GM19238 (cell line): ENCODE results near the gene OPCML.

Experiments used
- DNase-seq: peaks from one replicate; pipeline ENCODE4 v3.0.0; 2011; ENCODE audit warnings: low spot score; ENCODE audit not compliant: insufficient read length

OPCML gene

DNA sequence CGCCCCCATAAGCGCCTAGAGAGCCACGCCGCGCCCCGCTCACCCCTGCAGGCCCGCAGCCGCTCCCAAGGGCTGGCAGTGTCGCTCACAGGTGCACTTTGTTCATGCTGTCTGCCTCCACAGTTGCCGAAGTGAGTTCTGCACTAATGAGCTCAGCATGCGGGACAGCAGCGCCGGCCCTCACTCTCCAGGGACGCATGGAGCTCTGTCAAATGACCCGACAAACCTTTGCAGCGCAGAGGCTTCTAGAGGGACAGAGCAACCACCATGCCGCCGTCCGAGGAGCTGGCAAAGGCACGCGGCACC, 170.7 kb downstream of the OPCML start:
- DNase-seq = no peak

- no peak for DNase-seq
Observed at GRCh38 chr11:133360860-133361688, 171.2 kb downstream of the OPCML start.

DNA sequence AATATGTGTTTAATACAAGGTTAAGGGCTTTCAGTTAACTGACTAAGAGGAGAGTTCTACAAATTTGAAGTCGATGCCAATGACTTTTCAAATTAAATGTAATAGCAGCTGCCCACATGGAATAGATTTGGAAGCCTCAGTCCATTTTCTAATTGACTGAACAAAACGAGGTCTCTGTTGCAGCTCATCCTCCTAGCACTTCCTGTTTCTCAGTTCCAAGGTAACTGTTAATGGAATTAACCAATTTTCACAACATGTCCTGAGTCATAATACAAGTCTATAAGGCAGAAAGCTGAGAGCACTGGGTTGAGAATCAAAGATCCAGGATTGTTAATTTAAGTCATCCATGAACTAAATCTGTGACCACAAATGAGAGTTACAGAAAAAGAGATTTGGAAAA, 177.2 kb downstream of the OPCML start:
- DNase-seq = no peak

GRCh38 chr11:133354069-133354468, 178.2 kb downstream of the OPCML start:
- no peak for DNase-seq

DNA sequence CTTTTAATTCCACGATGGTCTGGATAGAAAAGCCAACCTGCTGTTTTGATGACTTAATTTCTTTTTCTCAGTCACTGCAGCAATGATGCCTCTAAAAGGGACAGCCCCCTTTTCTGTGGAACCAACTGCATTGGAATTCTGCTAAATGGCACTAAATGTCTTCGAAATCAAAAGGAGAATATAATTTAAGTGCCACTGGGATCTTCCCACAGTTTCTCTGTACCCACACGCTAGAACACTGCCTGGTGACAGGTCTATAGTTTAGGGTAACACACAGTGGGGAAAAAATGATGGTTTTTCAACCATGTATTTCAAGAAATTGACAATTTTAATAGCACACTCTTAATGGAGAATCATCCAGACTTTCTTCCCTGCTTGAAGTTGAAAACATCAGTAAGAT, 182.3 kb downstream of the OPCML start:
- DNase-seq = no peak

DNA sequence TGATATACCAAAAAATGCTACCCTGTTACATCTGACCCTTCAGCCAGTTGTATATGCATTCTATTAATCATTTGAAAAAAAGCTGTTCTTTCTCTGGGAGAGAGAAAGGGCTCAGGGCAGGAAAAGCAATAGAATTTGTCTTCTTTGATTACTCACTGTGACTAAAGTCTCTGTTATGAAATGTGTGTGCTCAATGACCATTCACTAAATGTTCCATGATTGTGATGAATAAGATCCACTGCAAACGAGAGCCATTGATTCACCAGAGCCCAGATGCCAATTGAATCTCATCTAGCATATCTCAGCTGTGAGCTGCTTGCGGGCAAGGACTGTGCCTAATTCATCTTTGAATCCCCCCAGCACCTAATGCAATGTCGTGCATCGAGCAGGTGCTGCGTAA, 184.3 kb downstream of the OPCML start:
- no peak for DNase-seq

DNA sequence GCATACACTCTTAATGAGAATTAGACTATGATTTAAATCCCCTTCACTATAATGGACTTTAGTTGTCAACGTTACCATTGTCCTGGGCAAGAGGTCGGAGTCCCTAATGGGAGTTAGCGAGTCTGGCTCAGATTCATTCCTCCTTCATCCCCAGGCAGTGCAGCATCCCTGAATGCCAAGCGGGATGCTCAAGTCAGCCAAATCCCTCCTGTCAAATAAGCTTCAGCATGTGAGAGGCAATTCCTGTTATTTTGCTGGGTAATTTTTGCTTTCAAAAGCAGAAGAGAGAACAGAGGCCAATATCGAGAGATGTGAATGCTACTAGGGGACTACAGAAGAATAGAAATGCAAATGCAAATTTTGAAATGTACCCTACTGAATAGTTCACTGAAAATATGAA, 186.2 kb downstream of the OPCML start:
- no peak for DNase-seq

DNA sequence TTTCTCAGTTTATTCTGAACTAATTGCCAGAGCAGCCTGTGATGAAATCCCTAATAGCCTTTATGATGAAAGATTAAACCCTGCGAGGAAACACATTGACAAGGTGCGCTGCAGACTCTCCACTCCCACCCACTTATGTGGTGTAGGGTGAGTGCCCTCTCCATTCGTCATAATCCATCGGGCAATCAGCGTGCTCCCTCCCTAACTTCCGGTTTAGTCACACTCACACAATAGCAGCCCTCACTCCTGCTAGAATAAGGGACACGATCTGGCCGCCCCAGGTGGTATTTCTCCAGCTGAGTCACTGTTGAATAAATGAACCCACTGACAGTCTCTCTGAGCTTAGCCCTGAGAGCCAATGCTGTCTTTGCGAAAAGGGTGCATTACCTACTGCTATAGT, 188.3 kb downstream of the OPCML start:
- DNase-seq = no peak

GRCh38 chr11:133339495-133340140, 192.7 kb downstream of the OPCML start:
- DNase-seq = no peak

DNA sequence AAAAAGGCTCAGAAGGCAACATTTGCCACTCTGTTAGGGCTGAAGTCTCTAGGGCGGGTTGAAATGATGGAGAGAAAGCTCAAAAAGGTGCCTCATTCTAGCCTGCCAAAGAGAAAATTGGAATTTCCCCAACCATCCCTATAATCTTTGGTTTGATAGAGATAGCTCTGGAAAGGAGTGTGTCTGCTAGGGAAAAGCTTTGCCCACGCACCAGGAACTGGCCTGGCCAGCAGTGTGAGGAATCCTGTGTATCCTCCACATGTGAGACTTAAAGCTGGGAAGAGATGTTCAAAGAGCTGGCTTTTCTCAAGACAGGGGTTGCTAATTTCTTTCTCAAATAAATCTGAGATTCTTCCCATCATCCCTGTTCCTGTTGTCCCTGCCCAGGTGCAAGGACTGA, 193.7 kb downstream of the OPCML start:
- no peak for DNase-seq

DNA sequence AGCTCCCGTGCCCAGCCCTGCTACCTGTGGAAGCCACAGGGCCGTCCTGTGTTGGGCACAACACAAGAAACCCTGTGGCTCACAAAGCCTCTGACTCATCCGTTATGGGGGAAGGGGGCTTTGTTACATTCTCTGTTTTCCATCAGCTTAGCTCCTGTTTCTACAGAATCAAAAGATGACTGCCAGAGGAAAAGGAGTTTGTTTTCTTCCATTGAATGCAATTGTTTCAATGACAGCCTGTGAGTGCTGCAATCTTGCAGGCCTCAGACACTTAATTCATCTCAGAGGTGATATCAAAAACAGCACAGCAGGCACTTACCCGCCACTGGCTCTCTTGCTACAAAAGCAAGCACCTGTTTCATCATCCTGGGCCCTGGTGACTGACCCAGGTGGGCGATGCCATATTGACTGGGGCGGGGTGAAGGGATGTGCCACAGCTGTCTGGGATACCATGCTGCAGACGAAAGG, 194.3 kb downstream of the OPCML start:
- DNase-seq = no peak

DNA sequence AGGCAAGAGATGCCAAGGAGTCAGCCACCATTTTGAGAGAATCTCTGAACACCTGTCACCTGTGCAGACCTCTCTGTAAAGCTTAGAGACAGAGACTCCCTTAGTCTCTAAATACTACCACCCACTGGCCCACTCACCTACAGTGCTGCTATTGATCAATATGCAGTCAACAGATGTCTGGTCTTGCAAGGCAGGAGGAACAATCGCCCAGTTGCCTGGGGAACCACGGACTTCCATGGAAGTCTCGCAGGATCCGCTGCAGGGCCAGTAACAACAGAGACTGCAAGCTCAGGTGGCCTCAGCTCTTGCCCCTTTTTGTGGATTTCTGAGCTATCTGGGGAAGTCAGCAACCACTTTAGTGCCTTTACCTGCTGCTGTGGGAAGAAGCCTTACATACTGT, 195.1 kb downstream of the OPCML start:
- DNase-seq = no peak

DNA sequence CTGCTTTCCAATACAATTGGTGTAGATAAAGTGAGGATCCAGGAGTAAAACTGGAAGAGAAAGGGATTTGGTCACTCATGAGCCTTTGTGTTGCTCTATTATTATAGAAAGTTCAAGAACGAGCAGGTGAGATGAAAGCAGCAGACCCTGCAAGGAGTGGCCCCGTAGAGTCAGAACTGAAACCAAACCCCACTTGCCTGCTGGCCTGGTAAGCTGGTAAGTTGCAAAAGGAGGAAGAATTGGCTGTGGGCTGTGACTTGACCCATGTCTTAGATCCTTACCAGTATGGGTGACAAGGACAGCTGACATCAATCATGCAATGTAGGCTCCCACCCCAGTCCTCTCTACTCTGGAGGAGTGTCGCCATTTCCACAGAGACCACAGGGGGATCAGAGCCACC, 201.3 kb downstream of the OPCML start:
- no peak for DNase-seq

DNA sequence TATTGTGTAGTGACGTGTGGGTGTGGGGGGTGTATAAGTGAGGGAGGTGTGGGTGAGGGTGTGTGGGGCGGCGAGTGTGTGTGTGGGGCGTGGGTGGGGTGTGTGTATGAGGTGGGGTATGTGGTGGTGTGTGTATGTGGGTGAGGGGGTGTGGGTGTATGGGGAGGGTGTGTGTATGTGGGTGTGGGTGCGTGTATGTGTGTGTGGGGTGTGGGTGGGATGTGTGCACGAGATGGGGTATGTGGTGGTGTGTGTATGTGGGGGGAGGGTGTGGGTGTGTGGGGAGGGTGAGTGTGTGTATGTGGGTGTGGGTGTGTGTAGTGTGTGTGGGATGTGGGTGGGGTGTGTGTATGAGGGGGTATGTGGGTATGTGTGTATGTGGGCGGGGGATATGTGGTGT, 205.5 kb downstream of the OPCML start:
- no peak for DNase-seq

GRCh38 chr11:133326332-133326731, 206.0 kb downstream of the OPCML start:
- no peak for DNase-seq

DNA sequence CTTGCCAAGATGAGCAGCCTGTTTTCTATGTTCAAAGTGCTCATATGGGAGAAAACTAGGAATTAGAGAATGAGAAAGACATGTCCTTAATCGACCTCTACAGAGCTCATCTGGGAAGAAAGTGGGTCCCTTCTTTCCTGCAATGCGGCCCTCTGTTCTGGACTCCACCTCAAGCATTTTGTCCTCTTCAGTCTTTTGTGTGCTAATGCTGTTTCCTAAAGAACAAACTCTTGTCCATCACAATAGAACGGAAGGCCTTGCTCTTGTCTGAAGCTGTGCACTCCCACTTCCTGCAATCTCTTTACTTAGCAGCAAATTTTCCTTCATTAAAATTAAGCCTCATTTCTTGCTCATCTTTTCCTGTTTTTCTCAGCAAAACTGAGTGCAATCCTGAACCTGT, 206.6 kb downstream of the OPCML start:
- DNase-seq = no peak

DNA sequence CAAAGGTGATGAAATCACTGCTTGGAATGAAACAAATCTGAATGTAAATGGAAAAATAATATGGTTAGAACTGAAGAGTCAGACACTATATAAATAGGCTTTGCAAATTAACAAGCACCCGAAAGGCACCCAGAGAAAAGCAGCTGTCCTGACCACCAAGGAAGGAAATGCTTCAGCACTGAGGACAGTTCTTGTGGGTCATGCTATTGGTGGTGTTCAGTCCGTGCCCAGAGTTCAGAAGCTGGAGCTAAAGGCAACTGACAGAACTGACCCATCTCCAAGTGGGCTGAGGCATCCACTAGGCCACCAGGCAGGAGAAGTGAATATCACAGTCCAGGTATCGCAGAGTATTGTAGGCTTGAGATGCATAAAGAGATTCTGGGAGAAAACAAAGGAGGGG, 208.9 kb downstream of the OPCML start:
- DNase-seq = no peak

DNA sequence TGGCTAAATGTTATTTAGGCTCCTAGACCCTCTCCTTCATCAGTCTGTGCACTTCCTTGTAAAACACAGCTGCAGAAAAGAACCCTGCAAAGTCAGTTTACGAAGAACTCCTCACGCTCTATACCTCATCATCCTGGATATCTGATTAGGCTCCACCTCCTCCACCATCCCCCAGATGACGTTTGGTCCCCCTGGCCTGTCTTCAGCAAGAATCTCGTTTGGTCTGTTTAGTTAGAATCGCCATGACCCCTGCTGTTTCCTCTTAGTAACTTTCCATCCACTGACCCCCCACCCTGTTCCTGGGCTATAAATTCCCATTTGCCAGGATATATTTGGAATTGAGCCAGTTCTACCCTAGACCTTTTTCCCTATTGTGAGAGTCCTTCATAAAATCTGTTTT, 214.1 kb downstream of the OPCML start:
- DNase-seq = no peak

DNA sequence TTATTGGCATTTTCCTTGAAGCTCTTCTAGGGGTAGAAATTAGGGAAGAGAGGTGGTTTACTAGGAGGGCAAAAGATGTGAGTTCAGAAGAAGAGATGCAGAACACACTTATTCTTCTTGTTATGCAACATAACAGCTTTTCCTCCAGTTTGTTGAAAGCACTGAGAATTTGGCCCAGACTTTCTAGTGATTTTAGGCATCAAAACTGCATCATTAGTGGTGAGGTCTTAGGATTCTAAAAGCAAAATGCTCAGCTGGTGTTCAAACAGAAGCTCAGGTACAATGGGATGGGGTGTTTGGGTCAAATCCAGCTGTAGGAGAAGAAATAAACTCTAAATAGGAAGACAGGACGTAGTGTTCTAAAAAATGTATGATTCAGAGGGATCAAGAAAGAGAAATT, 221.1 kb downstream of the OPCML start:
- no peak for DNase-seq

DNA sequence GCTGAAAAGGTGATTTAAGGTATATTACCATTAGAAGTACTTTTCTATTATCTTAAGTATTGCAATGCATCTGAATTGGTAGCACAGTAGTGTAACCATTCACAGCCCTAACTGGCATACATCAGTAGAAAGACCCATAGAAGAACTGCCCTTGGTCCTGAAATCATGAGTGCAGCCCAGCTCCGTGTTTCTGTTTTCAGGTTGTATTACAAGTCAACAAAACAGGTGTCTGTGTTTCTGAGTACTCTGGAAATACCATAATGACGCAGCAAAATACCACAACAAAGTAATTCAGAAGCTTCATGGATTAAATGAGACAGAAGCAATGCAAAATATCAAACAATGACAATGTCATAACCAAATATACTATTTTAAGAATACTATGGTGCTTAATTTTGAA, 226.3 kb downstream of the OPCML start:
- no peak for DNase-seq

DNA sequence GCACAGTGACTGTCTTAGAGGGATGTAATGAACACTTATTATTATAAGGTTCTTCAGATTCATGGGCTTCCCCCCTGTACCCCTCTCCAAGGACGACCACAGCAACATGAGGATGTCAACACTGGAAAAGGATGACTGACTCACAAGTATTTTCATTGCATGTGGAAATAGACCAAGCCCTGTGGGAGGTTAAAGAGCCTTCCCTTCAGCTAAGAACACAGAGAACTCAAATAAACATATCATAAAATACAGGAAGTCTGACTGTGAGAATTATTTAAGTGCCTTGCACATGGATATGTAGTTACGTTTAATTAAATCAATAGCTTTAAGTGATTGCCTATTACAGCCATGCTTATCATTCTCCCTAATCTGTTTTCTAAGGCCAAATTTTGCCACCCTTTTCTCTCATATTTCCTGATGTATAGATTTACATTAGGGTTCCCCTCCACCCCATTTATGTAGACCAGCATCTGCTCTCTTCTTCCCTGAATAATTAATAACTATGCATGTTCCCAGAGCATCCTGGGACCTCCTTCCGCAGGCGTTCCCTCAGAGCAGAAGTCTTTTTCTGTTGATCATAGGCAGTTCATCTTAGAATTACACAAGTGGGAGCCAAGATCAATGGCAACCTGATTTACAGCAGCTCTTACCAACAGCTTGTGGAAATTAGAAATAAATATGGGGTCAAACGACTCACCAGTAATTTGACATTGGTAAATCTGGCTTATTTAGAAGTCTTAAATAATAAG, 226.9 kb downstream of the OPCML start:
- no peak for DNase-seq

DNA sequence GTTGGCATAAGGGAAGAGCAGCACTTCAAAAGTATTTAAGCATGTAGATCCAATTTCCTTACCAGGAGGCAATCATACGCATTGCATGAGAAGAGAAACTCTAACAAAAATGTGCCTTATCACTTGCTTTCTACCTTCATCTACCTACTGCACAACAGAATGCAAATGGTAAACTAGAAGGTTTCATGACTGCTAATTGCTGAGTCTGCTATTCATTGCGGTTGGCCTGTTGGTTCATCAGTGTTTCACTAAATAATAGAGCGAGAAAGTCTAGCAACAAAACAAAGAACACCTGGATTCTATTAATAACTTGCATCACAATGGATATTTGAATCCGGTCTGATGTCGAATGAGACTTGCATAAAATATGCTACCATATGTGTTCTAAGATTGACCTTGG, 229.0 kb downstream of the OPCML start:
- no peak for DNase-seq

GRCh38 chr11:133302056-133302455, 230.2 kb downstream of the OPCML start:
- DNase-seq = no peak
